HepG2 (cell line): Measurements from ENCODE around the gene AAMP. TPM values are rescaled to one million over a fixed set of nuclear protein-coding genes. Genes with fewer than 3 reads are reported as not detected.
A peak's percentile ranks its signal among the peaks of the same experiment; 100 is the strongest.

Source experiments
- ARHGAP35 ChIP-seq: sonication (generic); formaldehyde crosslinking; IDR thresholded peaks from 2 replicates; pipeline ENCODE4 v1.9.0; 2022; ENCODE audit warnings: mild to moderate bottlenecking, inconsistent platforms, moderate library complexity, missing genetic modification reagents, borderline replicate concordance
- GTF2F1 ChIP-seq: fragments of 150-350 bp; IDR thresholded peaks from 2 replicates; pipeline ENCODE4 v1.6.1; 2014; ENCODE audit warnings: low read length
- KMT2B ChIP-seq: IDR thresholded peaks from 2 replicates; pipeline ENCODE4 v1.6.1; 2016; ENCODE audit warnings: missing genetic modification reagents, missing compliant biosample characterization
- SAP130 ChIP-seq: IDR thresholded peaks from 2 replicates; pipeline ENCODE4 v1.6.1; 2016; ENCODE audit warnings: low read depth
- SOX5 ChIP-seq: IDR thresholded peaks from 2 replicates; pipeline ENCODE4 v1.6.1; 2016; ENCODE audit warnings: borderline replicate concordance
- TBP ChIP-seq: sonication (generic); formaldehyde crosslinking; IDR thresholded peaks from 2 replicates; pipeline ENCODE4 v1.5.0; 2020; ENCODE audit warnings: missing genetic modification reagents
- ZFP37 ChIP-seq: sonication (generic); formaldehyde crosslinking; IDR thresholded peaks from 2 replicates; pipeline ENCODE4 v1.4.0; 2020; ENCODE audit warnings: missing genetic modification reagents, borderline replicate concordance
- ZNF235 ChIP-seq: sonication (generic); formaldehyde crosslinking; IDR thresholded peaks from 2 replicates; pipeline ENCODE4 v1.8.1; 2023; ENCODE audit warnings: mild to moderate bottlenecking, missing genetic modification reagents, borderline replicate concordance
- ZNF256 ChIP-seq: sonication (generic); formaldehyde crosslinking; conservative IDR thresholded peaks from 2 replicates; pipeline ENCODE4 v1.4.0; 2020; ENCODE audit warnings: missing genetic modification reagents
- ZNF441 ChIP-seq: sonication (generic); formaldehyde crosslinking; IDR thresholded peaks from 2 replicates; pipeline ENCODE4 v1.7.0; 2021; ENCODE audit warnings: missing genetic modification reagents, borderline replicate concordance
- ZNF619 ChIP-seq: sonication (generic); formaldehyde crosslinking; IDR thresholded peaks from 2 replicates; pipeline ENCODE4 v1.4.0; 2020; ENCODE audit warnings: mild to moderate bottlenecking, missing genetic modification reagents
- ZSCAN12 ChIP-seq: sonication (generic); formaldehyde crosslinking; IDR thresholded peaks from 2 replicates; pipeline ENCODE4 v1.9.0; 2021; ENCODE audit warnings: mild to moderate bottlenecking, missing genetic modification reagents
- polyA plus RNA-seq, 8 experiments: library from polyadenylated mRNA; depleted of rRNA in 3 of 8; stranded (reverse) in 7 of 8; unstranded in 1 of 8; fragments of >200 nt; fragmentation: Illumina TruSeq in 4 of 8; extraction: Trizol in 4 of 8; gene quantifications; 2 replicates each; pipeline versions ENCODE4 v1.2.1 to v1.2.3, GENCODE V29; 2011 to 2016; ENCODE audit warnings: low read depth in 4 of 8, missing spikeins in 1 of 8, mixed read lengths in 1 of 8; ENCODE audit not compliant: insufficient read depth in 1 of 8
- total RNA-seq, 5 experiments: library from RNA; depleted of rRNA; stranded (reverse); fragments of >200 nt; fragmentation: Illumina TruSeq; extraction: Trizol; gene quantifications; 2 replicates each; pipeline ENCODE4 v1.2.3, GENCODE V29; 2016; ENCODE audit warnings: low read depth in 1 of 5
- TF ChIP-seq, protein P1 (sequence below): sonication (generic); formaldehyde crosslinking; IDR thresholded peaks from 2 replicates; pipeline ENCODE4 v1.4.0; 2020; ENCODE audit warnings: missing genetic modification reagents, borderline replicate concordance
- TF ChIP-seq, protein P2 (sequence below): sonication (generic); formaldehyde crosslinking; IDR thresholded peaks from 2 replicates; pipeline ENCODE4 v1.5.0; 2020; ENCODE audit warnings: missing genetic modification reagents
- TF ChIP-seq, protein P3 (sequence below): fragments of 450-650 bp; IDR thresholded peaks from 2 replicates; pipeline ENCODE4 v1.6.1; 2017; ENCODE audit warnings: mild to moderate bottlenecking
- TF ChIP-seq, protein P4 (sequence below): IDR thresholded peaks from 2 replicates; pipeline ENCODE4 v1.6.1; 2012; ENCODE audit warnings: low read depth, low read length, improper control_type of control experiment
- TF ChIP-seq, protein P5 (sequence below): sonication (generic); formaldehyde crosslinking; conservative IDR thresholded peaks from 2 replicates; pipeline ENCODE4 v1.8.0; 2022; ENCODE audit warnings: mild to moderate bottlenecking, moderate library complexity, missing genetic modification reagents
- TF ChIP-seq, protein P6 (sequence below): IDR thresholded peaks from 2 replicates; pipeline ENCODE4 v1.6.1; 2016; ENCODE audit warnings: control low read depth

The AAMP gene
- total and polyA plus RNA-seq, 2 of the 13 experiments (the other 11 are each of a cell fraction or from before 2014, with no cell fraction given) = 110 to 186 TPM

DNA sequence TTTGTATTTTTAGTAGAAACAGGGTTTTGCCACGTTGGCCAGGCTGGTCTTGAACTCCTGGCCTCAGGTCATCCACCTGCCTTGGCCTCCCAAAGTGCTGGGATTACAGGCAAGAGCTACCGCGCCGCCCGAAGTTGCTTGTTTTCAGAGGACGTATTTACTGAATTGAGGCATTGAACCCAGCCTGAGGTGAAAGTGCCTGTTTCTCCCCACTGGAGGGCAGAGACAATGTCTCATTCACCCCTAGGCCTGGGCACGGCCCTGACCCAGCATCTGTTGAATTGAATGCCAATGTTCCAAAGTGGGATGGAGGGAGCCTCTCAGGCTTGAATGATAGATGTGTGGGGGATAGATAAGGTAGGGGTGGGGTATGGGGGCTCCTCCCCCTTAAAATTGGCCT, 26.9 kb upstream of the AAMP start (continued):
- TF ChIP-seq, protein P1, sequence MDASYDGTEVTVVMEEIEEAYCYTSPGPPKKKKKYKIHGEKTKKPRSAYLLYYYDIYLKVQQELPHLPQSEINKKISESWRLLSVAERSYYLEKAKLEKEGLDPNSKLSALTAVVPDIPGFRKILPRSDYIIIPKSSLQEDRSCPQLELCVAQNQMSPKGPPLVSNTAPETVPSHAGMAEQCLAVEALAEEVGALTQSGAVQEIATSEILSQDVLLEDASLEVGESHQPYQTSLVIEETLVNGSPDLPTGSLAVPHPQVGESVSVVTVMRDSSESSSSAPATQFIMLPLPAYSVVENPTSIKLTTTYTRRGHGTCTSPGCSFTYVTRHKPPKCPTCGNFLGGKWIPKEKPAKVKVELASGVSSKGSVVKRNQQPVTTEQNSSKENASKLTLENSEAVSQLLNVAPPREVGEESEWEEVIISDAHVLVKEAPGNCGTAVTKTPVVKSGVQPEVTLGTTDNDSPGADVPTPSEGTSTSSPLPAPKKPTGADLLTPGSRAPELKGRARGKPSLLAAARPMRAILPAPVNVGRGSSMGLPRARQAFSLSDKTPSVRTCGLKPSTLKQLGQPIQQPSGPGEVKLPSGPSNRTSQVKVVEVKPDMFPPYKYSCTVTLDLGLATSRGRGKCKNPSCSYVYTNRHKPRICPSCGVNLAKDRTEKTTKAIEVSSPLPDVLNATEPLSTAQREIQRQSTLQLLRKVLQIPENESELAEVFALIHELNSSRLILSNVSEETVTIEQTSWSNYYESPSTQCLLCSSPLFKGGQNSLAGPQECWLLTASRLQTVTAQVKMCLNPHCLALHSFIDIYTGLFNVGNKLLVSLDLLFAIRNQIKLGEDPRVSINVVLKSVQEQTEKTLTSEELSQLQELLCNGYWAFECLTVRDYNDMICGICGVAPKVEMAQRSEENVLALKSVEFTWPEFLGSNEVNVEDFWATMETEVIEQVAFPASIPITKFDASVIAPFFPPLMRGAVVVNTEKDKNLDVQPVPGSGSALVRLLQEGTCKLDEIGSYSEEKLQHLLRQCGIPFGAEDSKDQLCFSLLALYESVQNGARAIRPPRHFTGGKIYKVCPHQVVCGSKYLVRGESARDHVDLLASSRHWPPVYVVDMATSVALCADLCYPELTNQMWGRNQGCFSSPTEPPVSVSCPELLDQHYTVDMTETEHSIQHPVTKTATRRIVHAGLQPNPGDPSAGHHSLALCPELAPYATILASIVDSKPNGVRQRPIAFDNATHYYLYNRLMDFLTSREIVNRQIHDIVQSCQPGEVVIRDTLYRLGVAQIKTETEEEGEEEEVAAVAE = no peak
- TF ChIP-seq ARHGAP35 (CRISPR knock-in tag) (no peak), ZNF619 (0 out of 2 replicates have a peak, but pooled peaks have one; percentile 47), ZFP37 (no peak), ZNF441 (CRISPR knock-in tag) (no peak), KMT2B (CRISPR knock-in tag) (no peak), ZNF235 (CRISPR knock-in tag) (no peak), ZSCAN12 (no peak), ZNF256 (CRISPR knock-in tag) (no peak), TBP (no peak), GTF2F1 (no peak), SAP130 (CRISPR knock-in tag) (peak; percentile 63), SOX5 (CRISPR knock-in tag) (no peak; the same call in 1 of the 2 replicates)
- TF ChIP-seq, protein P2, sequence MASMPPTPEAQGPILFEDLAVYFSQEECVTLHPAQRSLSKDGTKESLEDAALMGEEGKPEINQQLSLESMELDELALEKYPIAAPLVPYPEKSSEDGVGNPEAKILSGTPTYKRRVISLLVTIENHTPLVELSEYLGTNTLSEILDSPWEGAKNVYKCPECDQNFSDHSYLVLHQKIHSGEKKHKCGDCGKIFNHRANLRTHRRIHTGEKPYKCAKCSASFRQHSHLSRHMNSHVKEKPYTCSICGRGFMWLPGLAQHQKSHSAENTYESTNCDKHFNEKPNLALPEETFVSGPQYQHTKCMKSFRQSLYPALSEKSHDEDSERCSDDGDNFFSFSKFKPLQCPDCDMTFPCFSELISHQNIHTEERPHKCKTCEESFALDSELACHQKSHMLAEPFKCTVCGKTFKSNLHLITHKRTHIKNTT (CRISPR knock-in tag) = no peak
- TF ChIP-seq, protein P3, sequence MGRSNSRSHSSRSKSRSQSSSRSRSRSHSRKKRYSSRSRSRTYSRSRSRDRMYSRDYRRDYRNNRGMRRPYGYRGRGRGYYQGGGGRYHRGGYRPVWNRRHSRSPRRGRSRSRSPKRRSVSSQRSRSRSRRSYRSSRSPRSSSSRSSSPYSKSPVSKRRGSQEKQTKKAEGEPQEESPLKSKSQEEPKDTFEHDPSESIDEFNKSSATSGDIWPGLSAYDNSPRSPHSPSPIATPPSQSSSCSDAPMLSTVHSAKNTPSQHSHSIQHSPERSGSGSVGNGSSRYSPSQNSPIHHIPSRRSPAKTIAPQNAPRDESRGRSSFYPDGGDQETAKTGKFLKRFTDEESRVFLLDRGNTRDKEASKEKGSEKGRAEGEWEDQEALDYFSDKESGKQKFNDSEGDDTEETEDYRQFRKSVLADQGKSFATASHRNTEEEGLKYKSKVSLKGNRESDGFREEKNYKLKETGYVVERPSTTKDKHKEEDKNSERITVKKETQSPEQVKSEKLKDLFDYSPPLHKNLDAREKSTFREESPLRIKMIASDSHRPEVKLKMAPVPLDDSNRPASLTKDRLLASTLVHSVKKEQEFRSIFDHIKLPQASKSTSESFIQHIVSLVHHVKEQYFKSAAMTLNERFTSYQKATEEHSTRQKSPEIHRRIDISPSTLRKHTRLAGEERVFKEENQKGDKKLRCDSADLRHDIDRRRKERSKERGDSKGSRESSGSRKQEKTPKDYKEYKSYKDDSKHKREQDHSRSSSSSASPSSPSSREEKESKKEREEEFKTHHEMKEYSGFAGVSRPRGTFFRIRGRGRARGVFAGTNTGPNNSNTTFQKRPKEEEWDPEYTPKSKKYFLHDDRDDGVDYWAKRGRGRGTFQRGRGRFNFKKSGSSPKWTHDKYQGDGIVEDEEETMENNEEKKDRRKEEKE = no peak
- TF ChIP-seq, protein P4, sequence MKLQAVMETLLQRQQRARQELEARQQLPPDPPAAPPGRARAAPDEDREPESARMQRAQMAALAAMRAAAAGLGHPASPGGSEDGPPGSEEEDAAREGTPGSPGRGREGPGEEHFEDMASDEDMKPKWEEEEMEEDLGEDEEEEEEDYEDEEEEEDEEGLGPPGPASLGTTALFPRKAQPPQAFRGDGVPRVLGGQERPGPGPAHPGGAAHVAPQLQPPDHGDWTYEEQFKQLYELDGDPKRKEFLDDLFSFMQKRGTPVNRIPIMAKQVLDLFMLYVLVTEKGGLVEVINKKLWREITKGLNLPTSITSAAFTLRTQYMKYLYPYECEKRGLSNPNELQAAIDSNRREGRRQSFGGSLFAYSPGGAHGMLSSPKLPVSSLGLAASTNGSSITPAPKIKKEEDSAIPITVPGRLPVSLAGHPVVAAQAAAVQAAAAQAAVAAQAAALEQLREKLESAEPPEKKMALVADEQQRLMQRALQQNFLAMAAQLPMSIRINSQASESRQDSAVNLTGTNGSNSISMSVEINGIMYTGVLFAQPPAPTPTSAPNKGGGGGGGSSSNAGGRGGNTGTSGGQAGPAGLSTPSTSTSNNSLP = no peak
- TF ChIP-seq, protein P5, sequence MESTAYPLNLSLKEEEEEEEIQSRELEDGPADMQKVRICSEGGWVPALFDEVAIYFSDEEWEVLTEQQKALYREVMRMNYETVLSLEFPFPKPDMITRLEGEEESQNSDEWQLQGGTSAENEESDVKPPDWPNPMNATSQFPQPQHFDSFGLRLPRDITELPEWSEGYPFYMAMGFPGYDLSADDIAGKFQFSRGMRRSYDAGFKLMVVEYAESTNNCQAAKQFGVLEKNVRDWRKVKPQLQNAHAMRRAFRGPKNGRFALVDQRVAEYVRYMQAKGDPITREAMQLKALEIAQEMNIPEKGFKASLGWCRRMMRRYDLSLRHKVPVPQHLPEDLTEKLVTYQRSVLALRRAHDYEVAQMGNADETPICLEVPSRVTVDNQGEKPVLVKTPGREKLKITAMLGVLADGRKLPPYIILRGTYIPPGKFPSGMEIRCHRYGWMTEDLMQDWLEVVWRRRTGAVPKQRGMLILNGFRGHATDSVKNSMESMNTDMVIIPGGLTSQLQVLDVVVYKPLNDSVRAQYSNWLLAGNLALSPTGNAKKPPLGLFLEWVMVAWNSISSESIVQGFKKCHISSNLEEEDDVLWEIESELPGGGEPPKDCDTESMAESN (CRISPR knock-in tag) = 0 out of 2 replicates have a peak, but pooled peaks have one; percentile 49
- TF ChIP-seq, protein P6, sequence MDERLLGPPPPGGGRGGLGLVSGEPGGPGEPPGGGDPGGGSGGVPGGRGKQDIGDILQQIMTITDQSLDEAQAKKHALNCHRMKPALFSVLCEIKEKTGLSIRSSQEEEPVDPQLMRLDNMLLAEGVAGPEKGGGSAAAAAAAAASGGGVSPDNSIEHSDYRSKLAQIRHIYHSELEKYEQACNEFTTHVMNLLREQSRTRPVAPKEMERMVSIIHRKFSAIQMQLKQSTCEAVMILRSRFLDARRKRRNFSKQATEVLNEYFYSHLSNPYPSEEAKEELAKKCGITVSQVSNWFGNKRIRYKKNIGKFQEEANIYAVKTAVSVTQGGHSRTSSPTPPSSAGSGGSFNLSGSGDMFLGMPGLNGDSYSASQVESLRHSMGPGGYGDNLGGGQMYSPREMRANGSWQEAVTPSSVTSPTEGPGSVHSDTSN (CRISPR knock-in tag) = no peak
